Activated T-cell treated with anti-CD3 and anti-CD28 coated beads, Interleukin-2, amount 50 U/mL, for 24 hours (primary cell): ENCODE measurements around the gene PSMD8.

ENCODE experiments used
- DNase-seq: peaks from one replicate; pipeline ENCODE4 v3.0.0-alpha.2; 2020
- H3K27ac Mint-ChIP-seq: 2 replicates; pipeline ENCODE4 v1.8.0; 2020; ENCODE audit warnings: mild to moderate bottlenecking, mixed read lengths
- H3K27me3 Mint-ChIP-seq: 2 replicates; pipeline ENCODE4 v1.8.0; 2020; ENCODE audit warnings: mixed read lengths
- H3K36me3 Mint-ChIP-seq: 2 replicates; pipeline ENCODE4 v1.8.0; 2020; ENCODE audit warnings: low read depth, mixed read lengths
- H3K4me1 Mint-ChIP-seq: 2 replicates; pipeline ENCODE4 v1.8.0; 2020; ENCODE audit warnings: low read depth, mixed read lengths
- H3K4me3 Mint-ChIP-seq: 2 replicates; pipeline ENCODE4 v1.8.0; 2020; ENCODE audit warnings: mild to moderate bottlenecking, moderate library complexity, mixed read lengths
- H3K9me3 Mint-ChIP-seq: 2 replicates; pipeline ENCODE4 v1.8.0; 2020; ENCODE audit warnings: mixed read lengths

Gene PSMD8

GRCh38 chr19:38375098-38375493 lies 725 bp downstream of the PSMD8 start:
- Mint-ChIP-seq H3K27ac (peak overlapping the region; percentile 99), H3K27me3 (no peaks in the 10 kb centered on the region), H3K4me3 (peak overlapping the region; percentile 99), H3K36me3 (peaks cover 54% of the 10 kb centered on the region), H3K4me1 (peaks cover 30% of the 10 kb centered on the region), H3K9me3 (no peaks in the 10 kb centered on the region)
- DNase-seq: no peak

DNA sequence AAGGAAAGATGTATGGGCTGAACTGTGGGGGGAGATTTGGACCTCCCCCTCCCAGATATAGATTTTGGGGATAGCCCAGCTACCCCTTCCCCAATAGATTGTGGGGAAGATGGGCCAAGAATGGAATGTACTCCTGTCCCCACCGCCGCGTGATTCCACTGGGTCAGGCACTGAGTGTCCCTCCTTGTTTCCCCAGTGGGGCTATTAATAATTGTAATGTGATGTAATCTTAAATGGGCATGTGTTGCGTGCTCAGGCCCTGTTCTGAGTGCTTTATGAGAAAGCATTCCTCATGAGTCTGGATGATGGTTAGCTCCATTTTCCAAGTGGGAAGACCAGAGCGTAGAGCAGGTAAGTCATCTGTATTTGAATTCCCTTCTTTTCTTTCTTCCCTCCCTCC lies 1.4 kb downstream of the PSMD8 start:
- H3K27ac Mint-ChIP-seq: peak overlapping the region; percentile 99
- H3K4me3 Mint-ChIP-seq: peak overlapping the region; percentile 99
- no peaks in the 10 kb centered on the region for H3K27me3 Mint-ChIP-seq
- peaks cover 60% of the 10 kb centered on the region for H3K36me3 Mint-ChIP-seq
- H3K9me3 Mint-ChIP-seq: no peaks in the 10 kb centered on the region
- H3K4me1 Mint-ChIP-seq: peaks cover 30% of the 10 kb centered on the region
- no peak for DNase-seq

DNA sequence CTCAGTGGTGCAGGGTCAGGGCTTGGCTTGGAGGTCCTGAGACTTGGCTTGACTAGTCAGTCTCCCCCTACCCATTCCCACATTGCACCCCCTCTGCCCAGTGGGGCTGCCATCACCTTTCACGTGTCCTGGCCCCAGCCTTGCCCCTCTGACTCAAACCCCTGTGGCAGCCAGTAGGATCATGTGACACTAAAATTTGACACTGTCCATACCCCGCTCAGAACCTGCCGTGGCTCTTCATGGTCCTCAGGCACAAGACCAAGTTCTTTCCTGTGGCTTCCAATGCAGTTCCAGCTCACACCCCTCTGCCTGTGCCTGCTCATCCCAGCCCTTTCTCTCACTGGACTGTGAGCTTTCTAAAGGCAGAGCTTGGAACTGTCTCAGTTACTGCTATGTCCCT lies 2.2 kb downstream of the PSMD8 start:
- peak overlapping the region; percentile 71 for H3K27ac Mint-ChIP-seq
- H3K9me3 Mint-ChIP-seq: no peaks in the 10 kb centered on the region
- no peaks in the 10 kb centered on the region for H3K27me3 Mint-ChIP-seq
- H3K4me3 Mint-ChIP-seq: peak overlapping the region; percentile 99
- H3K4me1 Mint-ChIP-seq: peaks cover 30% of the 10 kb centered on the region
- peaks cover 68% of the 10 kb centered on the region for H3K36me3 Mint-ChIP-seq
- no peak for DNase-seq

DNA sequence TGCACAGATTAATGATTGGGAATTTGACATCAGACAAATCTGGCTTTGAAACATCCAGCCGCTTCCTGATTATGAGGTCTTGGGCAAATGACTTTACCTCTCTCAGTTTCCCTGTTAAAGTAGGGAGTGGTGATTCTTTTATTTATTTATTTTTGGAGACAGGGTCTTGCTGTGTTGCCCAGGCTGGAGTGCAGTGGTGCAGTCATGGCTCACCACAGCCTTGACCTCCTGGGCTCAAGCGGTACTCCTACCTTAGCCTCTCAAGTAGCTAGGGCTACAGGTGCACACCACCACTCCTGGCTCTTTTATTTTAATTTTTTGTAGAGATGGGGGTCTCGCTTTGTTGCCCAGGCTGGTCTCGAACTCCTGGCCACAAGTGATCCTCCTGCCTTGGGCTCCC lies 2.7 kb downstream of the PSMD8 start:
- Mint-ChIP-seq H3K36me3 (peaks cover 73% of the 10 kb centered on the region), H3K27me3 (no peaks in the 10 kb centered on the region), H3K4me1 (peaks cover 30% of the 10 kb centered on the region), H3K4me3 (peak overlapping the region; percentile 99), H3K27ac (no peak overlapping the region), H3K9me3 (no peaks in the 10 kb centered on the region)
- DNase-seq: no peak

GRCh38 chr19:38378866-38379265 lies 4.5 kb downstream of the PSMD8 start:
- H3K27ac Mint-ChIP-seq: no peak overlapping the region
- no peaks in the 10 kb centered on the region for H3K9me3 Mint-ChIP-seq
- H3K4me1 Mint-ChIP-seq: peaks cover 30% of the 10 kb centered on the region
- no peak for DNase-seq
- peaks cover 91% of the 10 kb centered on the region for H3K36me3 Mint-ChIP-seq
- no peaks in the 10 kb centered on the region for H3K27me3 Mint-ChIP-seq
- H3K4me3 Mint-ChIP-seq: no peak overlapping the region

DNA sequence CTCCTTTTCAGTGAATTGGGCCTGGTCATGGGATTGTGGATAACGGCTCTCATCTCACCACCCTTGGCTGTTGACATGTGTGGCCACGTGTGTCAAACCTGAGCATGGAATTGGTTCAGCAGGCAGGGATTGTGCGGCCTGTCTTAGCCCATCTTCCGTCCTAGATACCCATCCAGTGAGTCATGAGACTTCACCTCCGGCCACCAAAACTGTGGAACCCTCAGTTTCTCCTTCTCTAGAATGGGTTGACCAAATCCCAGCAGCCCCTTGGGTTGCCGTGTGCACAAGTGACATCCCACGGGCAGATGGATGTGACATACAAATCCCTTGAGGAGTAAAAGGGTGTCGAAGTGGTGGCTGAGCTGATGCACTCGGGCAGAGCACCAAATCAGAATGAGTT lies 6.8 kb downstream of the PSMD8 start:
- Mint-ChIP-seq H3K27ac (no peak overlapping the region), H3K4me3 (no peak overlapping the region), H3K36me3 (peaks cover 91% of the 10 kb centered on the region), H3K4me1 (peaks cover 19% of the 10 kb centered on the region), H3K9me3 (no peaks in the 10 kb centered on the region), H3K27me3 (peaks cover 3% of the 10 kb centered on the region)
- DNase-seq: no peak

GRCh38 chr19:38383184-38383583 lies 8.8 kb downstream of the PSMD8 start:
- DNase-seq: no peak
- H3K9me3 Mint-ChIP-seq: no peaks in the 10 kb centered on the region
- no peak overlapping the region for H3K4me3 Mint-ChIP-seq
- H3K36me3 Mint-ChIP-seq: peaks cover 75% of the 10 kb centered on the region
- no peak overlapping the region for H3K27ac Mint-ChIP-seq
- H3K27me3 Mint-ChIP-seq: peaks cover 11% of the 10 kb centered on the region
- peaks cover 19% of the 10 kb centered on the region for H3K4me1 Mint-ChIP-seq

- no peak overlapping the region for H3K27ac Mint-ChIP-seq
- H3K9me3 Mint-ChIP-seq: no peaks in the 10 kb centered on the region
- peaks cover 69% of the 10 kb centered on the region for H3K36me3 Mint-ChIP-seq
- peaks cover 21% of the 10 kb centered on the region for H3K4me1 Mint-ChIP-seq
- DNase-seq: no peak
- peaks cover 12% of the 10 kb centered on the region for H3K27me3 Mint-ChIP-seq
- no peak overlapping the region for H3K4me3 Mint-ChIP-seq
Measured at GRCh38 chr19:38383743-38384142, 9.4 kb downstream of the PSMD8 start.

- Mint-ChIP-seq H3K4me1 (peaks cover 25% of the 10 kb centered on the region), H3K27ac (no peak overlapping the region), H3K4me3 (no peak overlapping the region), H3K36me3 (peaks cover 62% of the 10 kb centered on the region), H3K9me3 (no peaks in the 10 kb centered on the region), H3K27me3 (peaks cover 14% of the 10 kb centered on the region)
- DNase-seq: no peak
Measured at GRCh38 chr19:38384209-38385027, 10.0 kb downstream of the PSMD8 start.

DNA sequence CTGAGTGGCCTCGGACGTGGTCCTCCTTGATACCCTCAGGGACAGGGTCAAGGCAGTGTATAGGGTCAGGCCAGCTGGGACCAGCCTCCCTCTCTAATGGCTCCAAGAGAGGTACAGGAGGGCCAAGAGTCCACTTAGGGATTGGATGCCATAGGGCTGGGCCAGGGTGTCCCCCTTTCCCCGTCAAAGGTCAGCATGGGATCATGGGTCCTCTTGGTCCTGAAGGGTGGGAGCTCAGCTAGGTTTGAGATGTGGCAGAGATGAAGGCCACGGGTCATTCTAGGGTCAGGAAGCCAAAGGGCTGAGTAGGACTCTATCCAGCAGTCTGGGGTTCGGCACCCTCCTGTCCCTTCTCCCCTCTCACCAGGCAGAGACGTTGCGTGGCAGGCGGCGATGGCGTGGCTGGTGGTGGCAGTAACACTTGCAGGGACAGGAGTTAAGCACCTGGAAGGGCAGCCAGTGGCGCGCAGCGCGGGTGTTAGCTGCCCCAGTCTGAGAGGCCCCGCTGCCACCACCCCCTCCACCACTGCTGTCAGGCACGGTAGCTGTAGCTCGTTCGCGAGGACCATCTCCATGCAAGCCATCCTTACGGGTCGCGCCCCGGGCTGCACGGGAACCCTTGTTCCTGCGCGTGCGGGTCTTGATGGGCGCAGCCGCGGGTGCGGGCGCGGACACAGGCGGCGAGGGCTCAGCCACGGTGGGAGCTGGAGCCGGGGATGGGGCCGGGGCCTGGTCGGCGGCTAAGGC lies 10.9 kb downstream of the PSMD8 start:
- H3K27me3 Mint-ChIP-seq: peaks cover 20% of the 10 kb centered on the region
- peak; percentile 39 for DNase-seq
- peaks cover 55% of the 10 kb centered on the region for H3K36me3 Mint-ChIP-seq
- H3K9me3 Mint-ChIP-seq: no peaks in the 10 kb centered on the region
- peaks cover 29% of the 10 kb centered on the region for H3K4me1 Mint-ChIP-seq
- no peak overlapping the region for H3K4me3 Mint-ChIP-seq
- H3K27ac Mint-ChIP-seq: no peak overlapping the region

- Mint-ChIP-seq H3K36me3 (peaks cover 49% of the 10 kb centered on the region), H3K27me3 (peaks cover 22% of the 10 kb centered on the region), H3K4me1 (peaks cover 29% of the 10 kb centered on the region), H3K4me3 (no peak overlapping the region), H3K27ac (no peak overlapping the region), H3K9me3 (no peaks in the 10 kb centered on the region)
- DNase-seq: peak; percentile 40
Measured at GRCh38 chr19:38385804-38386257, 11.5 kb downstream of the PSMD8 start.

DNA sequence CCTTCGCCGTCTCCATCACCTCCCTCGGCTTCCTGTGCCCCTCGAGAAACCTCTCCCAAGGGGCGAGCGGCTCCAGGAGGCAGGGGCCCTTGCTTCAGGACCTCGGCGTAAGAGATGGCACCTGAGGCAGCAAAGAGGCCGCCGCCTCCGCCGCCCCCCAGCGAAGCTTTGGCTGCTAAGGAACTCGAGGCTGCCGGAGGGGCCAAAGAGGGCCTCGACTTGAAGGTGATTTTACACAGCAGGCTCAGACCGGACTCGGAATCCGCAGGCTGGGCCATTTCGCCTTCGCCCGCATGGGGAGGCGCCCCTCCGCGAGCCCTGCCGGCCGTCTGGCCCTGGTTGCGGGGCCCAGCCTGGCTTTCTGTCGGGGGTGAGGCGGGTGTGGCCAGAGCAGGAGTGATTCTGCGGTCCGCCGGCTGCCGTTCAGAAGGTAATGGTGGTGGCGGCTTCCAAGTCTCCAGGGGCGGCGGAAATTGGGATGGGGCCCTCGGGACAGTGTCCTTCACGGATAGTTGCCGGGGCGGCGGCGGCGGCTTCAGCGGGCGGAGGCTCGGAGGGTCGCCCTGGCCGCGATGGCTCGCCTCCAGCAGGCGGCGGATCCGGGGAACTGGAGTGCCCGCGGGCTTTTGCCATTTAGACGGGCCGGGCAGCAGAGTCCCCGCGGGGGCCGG lies 12.1 kb downstream of the PSMD8 start:
- H3K36me3 Mint-ChIP-seq: peaks cover 43% of the 10 kb centered on the region
- H3K4me1 Mint-ChIP-seq: peaks cover 29% of the 10 kb centered on the region
- H3K27ac Mint-ChIP-seq: no peak overlapping the region
- peak; percentile 38 for DNase-seq
- no peaks in the 10 kb centered on the region for H3K9me3 Mint-ChIP-seq
- H3K27me3 Mint-ChIP-seq: peaks cover 24% of the 10 kb centered on the region
- no peak overlapping the region for H3K4me3 Mint-ChIP-seq

DNA sequence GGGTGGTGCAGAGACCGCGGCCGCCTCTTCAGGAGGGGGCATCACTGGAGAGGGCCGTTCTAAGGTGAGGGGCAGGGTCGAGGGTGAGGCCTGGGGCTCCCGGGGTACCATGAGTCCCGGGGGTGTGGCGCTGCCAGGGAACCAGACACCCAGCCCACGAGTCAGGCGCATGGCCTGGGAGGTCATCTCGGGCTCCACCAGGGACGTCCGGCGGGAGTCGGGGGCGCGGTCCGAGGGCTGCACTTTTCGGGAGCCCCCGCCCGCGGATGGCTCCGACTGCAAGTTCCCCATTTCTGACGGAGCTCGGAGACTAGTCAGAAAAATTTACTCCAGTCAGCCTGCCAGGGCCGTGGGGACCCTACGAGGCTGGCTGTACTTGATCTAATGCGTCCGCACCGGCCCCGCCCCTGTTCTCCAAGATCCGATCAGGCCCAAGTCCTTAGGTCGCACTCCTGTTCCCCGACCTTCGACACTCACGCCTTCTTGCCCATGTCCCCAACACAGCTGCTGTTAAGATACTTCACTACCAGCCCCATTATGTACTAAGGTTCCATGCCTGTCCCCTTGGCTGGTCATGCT lies 12.7 kb downstream of the PSMD8 start:
- no peak for DNase-seq
- peaks cover 29% of the 10 kb centered on the region for H3K4me1 Mint-ChIP-seq
- H3K27ac Mint-ChIP-seq: peak overlapping the region; percentile 62
- H3K4me3 Mint-ChIP-seq: peak overlapping the region; percentile 60
- peaks cover 37% of the 10 kb centered on the region for H3K36me3 Mint-ChIP-seq
- no peaks in the 10 kb centered on the region for H3K9me3 Mint-ChIP-seq
- peaks cover 24% of the 10 kb centered on the region for H3K27me3 Mint-ChIP-seq

- H3K27ac Mint-ChIP-seq: peak within 1 kb of the TSS; percentile 70
Measured at GRCh38 chr19:38387550-38388348, 13.4 kb downstream of the PSMD8 start, which contains the start of gene GGN. Gene GGN (minus strand): TSS chr19:38388034. CDS start chr19:38387261, 773 bp downstream.

More at GRCh38 chr19:38387550-38388348, 13.4 kb downstream of the PSMD8 start, which contains the start of gene GGN:
- peak; percentile 86 for DNase-seq
- peaks cover 30% of the 10 kb centered on the region for H3K36me3 Mint-ChIP-seq
- H3K9me3 Mint-ChIP-seq: no peaks in the 10 kb centered on the region
- peak within 1 kb of the TSS; percentile 73 for H3K4me3 Mint-ChIP-seq
- H3K4me1 Mint-ChIP-seq: peaks cover 32% of the 10 kb centered on the region
- peaks cover 24% of the 10 kb centered on the region for H3K27me3 Mint-ChIP-seq
